ENCODE results near the gene AKR7A2.

- TF ChIP-seq CTCF (IDR thresholded peaks at IDR 0.05) (no peak), POLR2A (IDR thresholded peaks at IDR 0.05) (no peak), EP300 (IDR thresholded peaks at IDR 0.05) (no peak)
These were observed 19.4 kb upstream of the AKR7A2 start for GRCh38 chr1:19331262-19331878.
